SIG-M5 treated with dmso at 0.1 percent for 504 hours (cell line): ENCODE data around the gene DNPH1.
A peak's percentile ranks its signal among the peaks of the same experiment; 100 is the strongest.

Experiments used
- DNase-seq: peaks from one replicate; lab custom pipeline; 2025; ENCODE audit not compliant: unreplicated experiment; lab: John Stamatoyannopoulos, UW

DNPH1 gene

GRCh38 chr6:43263314-43264178 lies 34.3 kb upstream of the DNPH1 start:
- peak; percentile 59 for DNase-seq

GRCh38 chr6:43262780-43263313 lies 33.6 kb upstream of the DNPH1 start:
- no peak for DNase-seq

DNA sequence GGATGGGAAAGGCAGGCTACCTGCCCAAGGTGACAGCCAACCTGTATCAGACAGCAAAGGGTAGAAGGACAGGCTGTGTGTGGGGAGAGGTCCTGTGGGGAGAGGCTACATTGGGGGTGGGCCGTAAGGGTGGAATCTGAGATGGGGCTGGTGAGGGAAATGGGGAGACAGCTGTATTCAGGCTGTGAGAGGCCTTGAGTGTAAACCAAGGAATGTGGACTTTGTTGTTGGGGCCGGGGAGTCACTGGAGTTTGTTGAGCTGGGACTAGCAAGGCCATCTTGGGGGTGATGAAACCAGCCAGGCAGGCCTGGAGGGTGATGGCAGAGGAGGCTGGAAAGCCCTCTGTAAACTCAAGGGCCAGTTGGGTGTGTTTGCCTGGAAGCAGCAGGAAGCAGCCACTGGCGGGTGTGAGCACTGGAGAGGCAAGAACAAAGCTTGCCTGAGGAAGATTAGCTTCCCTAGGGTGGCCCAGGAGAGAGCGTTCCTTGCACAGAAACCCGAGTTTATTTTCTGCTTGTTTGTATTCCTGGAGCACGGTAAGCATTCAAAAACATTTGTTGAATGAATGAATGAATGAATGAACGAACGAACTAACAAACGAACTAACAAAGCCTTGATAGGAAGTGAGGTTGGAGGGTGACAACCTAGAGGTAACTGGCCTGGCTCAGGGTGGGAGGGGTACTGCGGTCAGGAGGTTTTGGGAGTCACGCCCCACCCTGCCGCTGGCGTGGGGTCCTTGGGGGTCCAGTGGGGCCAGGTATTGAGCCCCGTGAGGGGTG lies 32.9 kb upstream of the DNPH1 start:
- DNase-seq: no peak

DNA sequence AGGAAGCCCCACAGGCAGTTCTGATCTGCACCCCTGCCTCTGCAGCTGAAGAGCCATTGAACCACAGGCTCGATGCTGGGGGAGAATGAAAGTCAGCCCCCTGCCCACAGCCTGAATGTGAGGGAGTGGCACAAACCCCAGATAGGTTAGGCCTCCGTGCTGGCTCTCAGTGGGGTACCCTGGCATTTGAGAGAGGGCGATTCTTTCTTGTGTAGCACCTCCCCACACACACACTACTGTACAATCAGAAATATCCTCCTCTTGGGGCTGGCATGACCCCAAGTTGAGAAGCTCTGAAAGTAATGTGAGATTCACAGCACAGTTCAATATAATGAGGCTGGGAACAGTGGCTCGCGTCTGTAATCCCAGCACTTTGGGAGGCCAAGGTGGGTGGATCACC lies 31.9 kb upstream of the DNPH1 start:
- no peak for DNase-seq

DNA sequence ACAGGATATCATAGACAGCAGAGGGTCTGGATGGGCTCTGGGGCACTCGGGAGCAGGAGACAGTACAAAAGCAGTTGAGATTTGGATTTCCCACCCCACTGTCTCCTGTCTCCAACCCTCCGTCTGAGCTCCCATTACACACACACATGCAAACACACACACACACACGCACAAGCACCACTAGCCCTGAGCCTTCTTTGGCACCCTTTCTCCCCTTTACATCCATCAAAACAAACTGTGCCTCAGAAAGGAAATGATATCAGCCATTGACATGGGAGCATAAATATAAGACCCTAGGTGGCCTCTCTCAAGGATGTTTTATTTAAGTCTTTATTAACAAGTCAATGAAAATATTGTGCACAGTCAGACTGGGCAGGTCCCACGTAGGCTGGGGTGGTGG lies 31.5 kb upstream of the DNPH1 start:
- DNase-seq: no peak

- DNase-seq: no peak
These were observed 29.8 kb upstream of the DNPH1 start for GRCh38 chr6:43258807-43259686.

GRCh38 chr6:43258180-43258579 lies 28.9 kb upstream of the DNPH1 start:
- no peak for DNase-seq

DNA sequence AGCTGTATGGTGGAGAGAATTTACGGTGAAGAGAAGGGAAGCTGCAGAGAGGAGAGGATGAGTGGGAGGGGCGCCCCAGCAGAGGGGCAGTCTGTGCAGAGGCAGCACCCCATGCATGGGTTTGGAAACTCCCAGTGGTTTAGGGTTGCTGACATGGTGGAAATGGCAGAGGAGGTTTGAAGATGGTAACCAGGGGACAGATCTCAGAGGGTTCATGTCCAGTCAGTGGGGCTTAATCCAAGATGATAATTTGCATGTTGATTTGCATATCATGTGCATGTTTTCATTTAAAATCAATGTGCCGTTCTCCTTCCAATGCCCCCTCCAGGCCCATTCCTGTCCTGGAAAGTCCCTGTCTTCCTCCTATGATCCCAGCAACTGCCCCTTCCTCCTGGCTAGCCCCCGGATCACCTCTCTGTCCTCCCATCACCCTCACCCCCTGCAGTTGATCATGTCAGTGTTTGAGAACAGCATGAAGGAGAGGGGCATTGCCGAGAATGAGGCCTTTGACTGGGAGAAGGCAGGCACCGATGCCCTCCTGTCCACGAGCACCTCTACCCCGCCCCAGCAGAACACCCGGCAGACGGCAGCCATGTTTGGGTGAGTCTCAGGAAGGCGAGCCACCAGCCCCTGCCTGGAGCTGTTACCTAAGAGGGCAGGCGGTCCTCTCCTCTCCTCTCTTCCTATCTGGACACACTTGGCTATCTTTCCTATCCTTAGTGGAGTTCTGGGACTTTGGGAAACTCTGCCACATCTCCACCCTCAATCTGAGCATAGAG lies 28.3 kb upstream of the DNPH1 start:
- no peak for DNase-seq

DNA sequence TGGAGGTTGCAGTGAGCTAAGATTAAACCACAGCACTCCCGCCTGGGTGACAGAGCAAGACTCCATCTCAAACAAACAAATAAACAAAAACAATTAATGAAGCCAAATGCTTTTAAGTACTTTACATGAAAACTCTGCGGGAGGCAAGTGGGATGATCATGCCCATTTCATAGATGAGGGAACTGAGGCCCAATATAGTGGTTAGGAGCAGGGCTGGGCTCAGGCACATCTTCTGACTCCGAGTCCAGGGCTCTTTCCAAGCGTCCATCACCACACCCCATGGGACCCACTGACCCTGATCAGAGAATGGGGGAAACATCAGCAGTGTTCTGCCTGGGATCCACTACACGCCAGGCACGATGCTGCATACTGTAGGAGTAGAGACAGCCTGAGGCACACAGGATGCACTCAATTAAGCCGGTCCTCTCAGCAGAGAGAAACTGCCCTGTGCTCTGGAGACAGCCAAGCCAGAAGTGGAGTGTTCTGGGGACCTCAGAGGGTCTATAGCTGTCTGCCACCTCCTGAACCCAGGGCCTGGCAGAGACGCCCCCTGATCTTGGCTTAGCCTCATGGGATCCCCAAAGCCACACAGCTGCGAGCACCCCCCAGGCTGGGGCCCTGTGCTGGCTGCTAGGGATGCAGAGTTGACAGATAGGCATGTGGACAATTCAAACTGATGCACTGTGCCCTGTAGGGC lies 27.5 kb upstream of the DNPH1 start:
- no peak for DNase-seq

DNA sequence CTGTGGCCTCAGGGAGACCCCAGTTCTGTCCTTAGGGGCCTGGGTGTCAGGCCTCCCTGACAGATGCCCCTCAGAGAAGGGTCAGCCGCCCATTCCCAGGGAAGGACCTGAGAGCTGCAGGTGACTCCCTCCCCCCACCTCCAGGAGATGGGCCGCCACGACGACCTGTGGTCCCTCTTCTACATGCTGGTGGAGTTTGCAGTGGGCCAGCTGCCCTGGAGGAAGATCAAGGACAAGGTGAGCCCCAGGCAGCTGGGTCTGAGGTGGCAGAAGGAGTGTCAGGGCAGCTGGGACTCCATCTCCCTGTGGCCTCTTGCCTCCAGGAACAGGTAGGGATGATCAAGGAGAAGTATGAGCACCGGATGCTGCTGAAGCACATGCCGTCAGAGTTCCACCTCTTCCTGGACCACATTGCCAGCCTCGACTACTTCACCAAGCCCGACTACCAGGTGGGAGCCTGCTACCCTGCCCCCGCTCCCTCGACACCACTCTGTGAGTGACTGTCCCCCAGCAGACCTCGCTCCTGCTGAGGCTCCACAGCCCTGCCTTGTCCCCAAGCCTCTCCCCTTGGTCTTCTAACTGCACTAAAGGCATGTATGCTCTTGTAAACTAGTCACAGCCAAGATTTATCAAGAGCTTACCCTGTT lies 26.2 kb upstream of the DNPH1 start:
- DNase-seq: no peak

DNA sequence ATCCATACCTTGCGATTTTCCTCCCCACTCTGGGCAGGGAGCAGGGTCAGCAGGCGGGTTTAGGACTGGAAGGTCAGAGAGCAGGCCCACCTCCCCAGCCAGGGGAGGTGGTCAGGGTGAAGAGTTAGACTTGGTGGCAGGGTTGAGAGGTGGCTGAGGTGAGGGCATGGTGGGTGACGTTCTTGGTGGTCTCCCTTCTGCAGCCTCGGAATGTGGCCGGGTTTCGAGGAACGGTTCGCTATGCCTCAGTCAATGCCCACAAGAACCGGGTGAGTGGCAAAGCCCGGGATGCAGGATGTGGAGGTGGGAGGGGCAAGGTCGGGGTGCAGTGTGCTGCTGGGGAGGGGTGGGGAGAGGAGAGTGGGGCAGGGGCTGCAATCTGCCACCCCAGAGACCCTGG lies 25.6 kb upstream of the DNPH1 start:
- DNase-seq: no peak

GRCh38 chr6:43254138-43254817 lies 25.0 kb upstream of the DNPH1 start:
- DNase-seq: no peak

GRCh38 chr6:43253401-43253800 lies 24.1 kb upstream of the DNPH1 start:
- no peak for DNase-seq

DNA sequence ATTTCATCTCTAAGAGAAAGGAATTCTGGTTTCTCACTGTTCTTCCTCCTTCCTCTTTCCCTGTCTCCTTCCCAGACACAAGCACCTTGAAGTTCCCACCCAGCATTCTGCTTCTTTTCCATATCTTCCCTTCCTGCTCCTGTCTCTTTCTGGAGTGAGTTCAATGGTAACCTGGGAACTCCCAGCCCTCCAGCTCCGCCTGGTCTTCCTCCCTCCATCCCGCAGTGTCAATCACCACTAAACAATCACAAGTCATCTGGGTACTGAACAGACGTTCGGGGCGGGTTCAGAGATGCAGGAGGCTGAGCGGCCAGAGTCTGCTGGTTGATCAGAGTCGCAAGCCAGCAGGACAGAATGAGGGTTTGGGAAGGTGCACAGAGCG lies 21.7 kb upstream of the DNPH1 start:
- no peak for DNase-seq

DNA sequence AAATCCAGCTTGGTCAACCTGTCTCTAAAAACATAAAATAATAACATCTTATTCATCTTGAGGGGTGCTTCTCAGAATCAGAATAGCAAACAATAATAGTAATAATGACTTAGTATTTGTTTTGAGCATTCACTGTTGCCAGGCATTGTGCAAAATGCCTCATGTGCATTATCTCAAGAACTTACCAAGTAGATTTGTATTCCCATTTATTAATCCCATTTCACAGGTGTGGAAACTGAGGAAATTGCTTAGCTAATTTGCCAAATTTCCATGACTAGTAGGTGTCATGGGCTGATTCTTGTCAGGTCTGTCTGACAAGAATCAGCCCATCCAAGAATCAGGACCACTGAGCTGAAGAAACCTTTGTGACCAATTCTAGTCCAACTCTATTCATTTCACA lies 19.5 kb upstream of the DNPH1 start:
- DNase-seq: no peak

GRCh38 chr6:43248101-43248500 lies 18.8 kb upstream of the DNPH1 start:
- DNase-seq: no peak

DNA sequence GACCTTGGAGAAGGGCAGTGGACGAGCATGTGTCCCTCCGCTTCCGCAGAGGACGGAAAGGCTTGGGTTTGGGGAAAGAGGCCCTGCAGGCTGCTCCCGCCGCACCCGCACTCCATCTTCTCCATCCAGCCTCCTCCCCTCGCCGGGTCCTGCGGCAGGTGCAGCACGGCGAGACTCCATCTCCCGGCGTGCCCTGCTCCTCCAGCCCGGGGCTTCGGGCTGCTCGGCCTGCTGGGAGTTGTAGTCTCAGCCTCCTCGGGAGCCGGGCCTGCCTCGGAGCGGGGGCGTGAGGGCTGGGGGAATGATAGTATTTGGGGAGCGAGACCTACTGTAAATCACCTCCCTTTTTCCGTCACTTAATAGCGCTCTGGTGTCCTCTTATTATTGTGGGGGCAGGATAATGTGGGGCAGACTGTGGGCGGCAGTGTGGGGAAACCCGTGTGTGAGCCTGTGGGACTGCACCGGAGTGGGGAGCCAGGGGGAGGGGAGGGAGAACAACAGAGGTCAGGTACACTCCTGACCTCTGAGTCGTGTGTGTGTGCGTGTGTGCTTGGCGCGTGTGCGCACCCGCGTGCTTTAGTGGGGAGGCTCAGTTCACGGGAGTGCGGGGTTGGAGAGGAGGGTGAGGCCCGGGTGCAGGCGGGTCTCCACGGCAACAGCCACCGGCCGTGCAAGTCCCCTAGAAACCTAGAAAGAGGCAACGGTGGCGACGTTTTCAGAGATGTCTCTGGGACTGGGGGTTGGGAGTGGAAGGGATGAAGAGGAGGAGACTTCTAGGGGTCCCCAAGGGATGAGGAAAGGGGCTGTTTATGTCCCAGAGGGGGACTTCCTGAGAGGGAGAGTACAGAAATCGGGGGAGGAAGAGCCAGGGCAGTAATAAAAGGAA lies 18.1 kb upstream of the DNPH1 start:
- peak; percentile 54 for DNase-seq
